ENCODE data around the gene COL2A1. TPM values are rescaled to one million over a fixed set of nuclear protein-coding genes. Genes with fewer than 3 reads are reported as not detected.

Gene COL2A1
- total RNA-seq, 2 experiments from 2014 or later: not detected

- Mint-ChIP-seq H3K27me3 (no peaks in the 10 kb centered on the region), H3K4me1 (ENCODE audit: low read depth) (peaks cover 38% of the 10 kb centered on the region), H3K9me3 (no peaks in the 10 kb centered on the region), H3K36me3 (ENCODE audit: low read depth) (peaks cover 58% of the 10 kb centered on the region), H3K27ac (no peak overlapping the region), H3K4me3 (peak overlapping the region; percentile 63)
- ChIA-PET POLR2A (no interaction called here), CTCF (no interaction called here)
- intact Hi-C loops (cut with DNase I, micrococcal nuclease): loop anchor here in 1 of 2 experiments (10.0 kb wide), 1 partner anchor 389 kb away; the partner anchor contains the start of gene ZNF641
- no peaks in the 10 kb centered on the region for H3K9me3 ChIP-seq (ENCODE audit: control insufficient read depth in 1 of 2, insufficient read depth in 1 of 2, low read length in 2 of 2)
- TF ChIP-seq, protein P1, sequence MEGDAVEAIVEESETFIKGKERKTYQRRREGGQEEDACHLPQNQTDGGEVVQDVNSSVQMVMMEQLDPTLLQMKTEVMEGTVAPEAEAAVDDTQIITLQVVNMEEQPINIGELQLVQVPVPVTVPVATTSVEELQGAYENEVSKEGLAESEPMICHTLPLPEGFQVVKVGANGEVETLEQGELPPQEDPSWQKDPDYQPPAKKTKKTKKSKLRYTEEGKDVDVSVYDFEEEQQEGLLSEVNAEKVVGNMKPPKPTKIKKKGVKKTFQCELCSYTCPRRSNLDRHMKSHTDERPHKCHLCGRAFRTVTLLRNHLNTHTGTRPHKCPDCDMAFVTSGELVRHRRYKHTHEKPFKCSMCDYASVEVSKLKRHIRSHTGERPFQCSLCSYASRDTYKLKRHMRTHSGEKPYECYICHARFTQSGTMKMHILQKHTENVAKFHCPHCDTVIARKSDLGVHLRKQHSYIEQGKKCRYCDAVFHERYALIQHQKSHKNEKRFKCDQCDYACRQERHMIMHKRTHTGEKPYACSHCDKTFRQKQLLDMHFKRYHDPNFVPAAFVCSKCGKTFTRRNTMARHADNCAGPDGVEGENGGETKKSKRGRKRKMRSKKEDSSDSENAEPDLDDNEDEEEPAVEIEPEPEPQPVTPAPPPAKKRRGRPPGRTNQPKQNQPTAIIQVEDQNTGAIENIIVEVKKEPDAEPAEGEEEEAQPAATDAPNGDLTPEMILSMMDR (IDR thresholded peaks at IDR 0.05): no peak
- H3K4me3 ChIP-seq (ENCODE audit: low read length): no peak overlapping the region
- peaks cover 17% of the 10 kb centered on the region for H3K4me1 ChIP-seq (ENCODE audit: insufficient read depth, low read length)
- H3K27me3 ChIP-seq (ENCODE audit: control insufficient read depth in 1 of 2, insufficient read depth in 2 of 2, low read length in 2 of 2): peaks cover 0 to 5% of the 10 kb centered on the region in 2 experiments
- ATAC-seq (ENCODE audit: poor library complexity) (no peak), DNase-seq (no peak)
- peaks cover 35% of the 10 kb centered on the region for H3K36me3 ChIP-seq (ENCODE audit: insufficient read depth, low read length)
- no peak overlapping the region for H3K27ac ChIP-seq (ENCODE audit: low read depth in 1 of 2, low read length in 2 of 2)
Measured at GRCh38 chr12:47965581-47965980, 38.7 kb downstream of the COL2A1 start.

- Histone ChIP-seq H3K4me1 (ENCODE audit: insufficient read depth, low read length) (peaks cover 17% of the 10 kb centered on the region), H3K4me3 (ENCODE audit: low read length) (peak overlapping the region; percentile 85), H3K36me3 (ENCODE audit: insufficient read depth, low read length) (peaks cover 31% of the 10 kb centered on the region), H3K27ac (ENCODE audit: low read depth in 1 of 2, low read length in 2 of 2) (no peak overlapping the region), H3K9me3 (ENCODE audit: control insufficient read depth in 1 of 2, insufficient read depth in 1 of 2, low read length in 2 of 2) (no peaks in the 10 kb centered on the region), H3K27me3 (ENCODE audit: control insufficient read depth in 1 of 2, insufficient read depth in 2 of 2, low read length in 2 of 2) (peaks cover 0 to 5% of the 10 kb centered on the region in 2 experiments)
- Mint-ChIP-seq H3K27me3 (peaks cover 6% of the 10 kb centered on the region), H3K27ac (peak overlapping the region; percentile 81), H3K4me1 (ENCODE audit: low read depth) (peaks cover 38% of the 10 kb centered on the region), H3K36me3 (ENCODE audit: low read depth) (peaks cover 49% of the 10 kb centered on the region), H3K9me3 (no peaks in the 10 kb centered on the region), H3K4me3 (peak overlapping the region; percentile 95)
- intact Hi-C loops (cut with DNase I, micrococcal nuclease): loop anchor here (5.0 to 10.0 kb wide), 4 partner anchors 57 to 391 kb away; partner anchors contain the start of gene ZNF641 (in 1 of the 2)
- DNase-seq: peak in 2 of 14 experiments; percentile 43 to 51
- POLR2A ChIA-PET: interaction anchor here (0.9 to 1.7 kb wide), 6 partner anchors 10 to 233 kb away, joined by 3 to 8 read pairs (median 5); partner anchors contain the start of genes ASB8 and VDR
- ATAC-seq (ENCODE audit: poor library complexity): no peak
- TF ChIP-seq, protein P1 (IDR thresholded peaks at IDR 0.05): no peak
- CTCF ChIA-PET: interaction anchor here (0.7 to 3.7 kb wide), 6 partner anchors 9 to 201 kb away, joined by 4 to 16 read pairs (median 6); partner anchors contain the start of genes ASB8 and VDR
Measured at GRCh38 chr12:47964106-47964728, 40.1 kb downstream of the COL2A1 start.

DNA sequence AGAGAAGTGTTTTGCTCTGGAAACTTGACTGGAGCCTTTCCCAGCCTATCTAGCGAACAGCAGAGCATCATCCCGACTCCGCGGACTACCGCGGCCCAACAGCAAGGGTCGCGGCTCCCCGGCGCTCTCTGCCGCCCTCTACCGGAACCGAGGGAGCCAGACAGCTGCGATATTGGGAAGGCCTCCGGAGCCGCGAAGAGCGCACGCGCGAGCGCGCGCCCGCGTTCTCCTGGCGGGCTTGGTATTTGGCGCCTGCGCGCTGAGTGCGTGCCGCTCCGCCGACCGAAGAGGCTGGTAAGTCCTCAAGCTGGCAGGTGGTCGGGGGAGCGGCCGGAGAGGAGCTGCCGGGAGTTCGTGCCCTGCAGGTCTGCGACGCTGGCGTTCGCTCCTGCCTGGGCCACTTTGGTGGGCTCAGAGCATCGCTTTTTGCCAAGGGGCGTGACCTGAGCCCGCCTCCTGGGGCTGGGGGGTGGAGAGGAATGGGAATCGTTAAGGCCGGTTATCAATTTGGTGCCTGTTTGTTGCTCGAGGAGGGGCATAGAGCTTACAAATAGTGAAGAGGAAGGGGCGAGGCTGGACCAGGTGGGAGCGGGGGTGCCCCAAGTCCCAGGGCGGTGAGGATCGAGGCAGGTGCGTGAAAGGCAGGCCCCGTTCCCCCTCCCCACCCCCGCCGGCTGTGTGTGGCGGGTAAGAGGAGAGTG is 40.8 kb downstream of the COL2A1 start, which contains the start of gene TMEM106C:
TMEM106C (plus strand) TSS at position 257 of the 701 bp plus-strand sequence. CDS start 641 bp downstream, outside the sequence.
- CTCF ChIA-PET: interaction anchor here (0.5 to 3.7 kb wide), 14 partner anchors 9 to 224 kb away, joined by 3 to 16 read pairs (median 4); partner anchors contain the start of genes ASB8, SENP1, SLC48A1 and VDR
- H3K36me3 Mint-ChIP-seq (ENCODE audit: low read depth): peaks cover 44% of the 10 kb centered on the region
- H3K27ac ChIP-seq (ENCODE audit: low read depth in 1 of 2, low read length in 2 of 2): no peak within 1 kb of the TSS
- ATAC-seq (ENCODE audit: poor library complexity) (peak; percentile 97), DNase-seq (peak; percentile 84 to 97 (median 90))
- TF ChIP-seq, protein P1 (IDR thresholded peaks at IDR 0.05): peak; percentile 97
- peak within 1 kb of the TSS; percentile 85 for H3K4me3 ChIP-seq (ENCODE audit: low read length)
- intact Hi-C loops (cut with DNase I, micrococcal nuclease): loop anchor here (1.0 to 10.0 kb wide), 6 partner anchors 56 to 655 kb away; partner anchors contain the start of gene ZNF641 (in 1 of the 2)
- H3K4me1 Mint-ChIP-seq (ENCODE audit: low read depth): peaks cover 38% of the 10 kb centered on the region
- no peaks in the 10 kb centered on the region for H3K9me3 Mint-ChIP-seq
- peak within 1 kb of the TSS; percentile 81 for H3K27ac Mint-ChIP-seq
- H3K27me3 ChIP-seq (ENCODE audit: control insufficient read depth in 1 of 2, insufficient read depth in 2 of 2, low read length in 2 of 2): peaks cover 0 to 5% of the 10 kb centered on the region in 2 experiments
- peak within 1 kb of the TSS; percentile 95 for H3K4me3 Mint-ChIP-seq
- peaks cover 17% of the 10 kb centered on the region for H3K4me1 ChIP-seq (ENCODE audit: insufficient read depth, low read length)
- H3K27me3 Mint-ChIP-seq: peaks cover 6% of the 10 kb centered on the region
- H3K9me3 ChIP-seq (ENCODE audit: control insufficient read depth in 1 of 2, insufficient read depth in 1 of 2, low read length in 2 of 2): no peaks in the 10 kb centered on the region
- POLR2A ChIA-PET: interaction anchor here (0.9 to 1.7 kb wide), 6 partner anchors 11 to 234 kb away, joined by 3 to 8 read pairs (median 5); partner anchors contain the start of genes ASB8 and VDR
- peaks cover 24% of the 10 kb centered on the region for H3K36me3 ChIP-seq (ENCODE audit: insufficient read depth, low read length)
